Measurements from ENCODE around the gene SLC13A5.

DNA sequence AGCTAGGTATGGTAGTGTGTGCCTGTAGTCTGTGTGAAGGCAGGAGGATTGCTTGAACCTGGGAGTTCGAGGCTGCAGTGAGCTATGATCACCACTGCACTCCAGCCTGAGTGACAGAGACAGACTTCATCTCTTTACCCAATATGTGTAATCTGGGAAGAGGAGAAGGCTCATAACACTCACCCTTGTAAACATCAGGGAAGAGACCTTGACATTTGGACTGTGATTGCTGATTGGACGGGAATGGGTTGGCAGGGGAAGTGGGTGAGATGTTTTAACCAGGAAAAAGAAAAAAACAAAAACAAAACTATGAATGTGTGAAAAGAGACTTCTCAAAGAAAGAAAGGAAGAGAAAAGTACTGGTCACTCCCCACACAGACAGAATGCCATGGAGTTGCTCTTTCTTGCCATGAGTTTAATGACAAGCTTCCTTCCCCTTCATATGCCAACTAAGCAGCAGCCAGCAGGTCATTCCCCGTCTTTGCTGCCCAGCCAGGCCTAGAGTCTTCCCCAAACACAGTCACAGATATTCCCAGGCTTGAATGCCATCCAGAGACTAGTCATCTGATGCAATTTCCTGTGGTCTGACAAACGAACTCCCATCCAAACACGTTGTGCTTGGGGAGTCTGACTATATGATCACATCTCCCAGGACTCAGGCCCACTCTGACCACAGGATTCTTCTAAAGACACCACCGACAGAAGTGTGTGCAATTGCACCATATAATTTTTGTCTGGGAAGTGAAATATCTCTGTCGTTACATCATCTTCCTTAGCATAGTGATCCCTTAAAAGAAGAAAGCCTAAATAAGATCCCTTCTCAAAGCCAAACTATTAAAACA is 39.1 kb upstream of the SLC13A5 start:
- no peak for TF ChIP-seq ZNF274 (IDR thresholded peaks at IDR 0.05; ENCODE audit: low read depth, low read length)
- TF ChIP-seq YY1 (IDR thresholded peaks at IDR 0.05; ENCODE audit: insufficient read depth, insufficient read length), result no peak
- TF ChIP-seq SUZ12 (IDR thresholded peaks at IDR 0.05; ENCODE audit: extremely low read depth, insufficient read depth, insufficient read length), result no peak

Data from NT2/D1 (cell line).